Stimulated activated CD8-positive, alpha-beta memory T cell treated with anti-CD3 and anti-CD28 coated beads, Interleukin-4, amount 100 ng/mL, for 4 hours (primary cell): Measurements from ENCODE around the gene MAP2K2.

Experiments
- DNase-seq, 2 donors: peaks; one replicate each; pipeline ENCODE4 v3.0.0-alpha.2; 2020; ENCODE audit warnings: low read depth in 2 of 2, low spot score in 1 of 2

Gene MAP2K2

DNA sequence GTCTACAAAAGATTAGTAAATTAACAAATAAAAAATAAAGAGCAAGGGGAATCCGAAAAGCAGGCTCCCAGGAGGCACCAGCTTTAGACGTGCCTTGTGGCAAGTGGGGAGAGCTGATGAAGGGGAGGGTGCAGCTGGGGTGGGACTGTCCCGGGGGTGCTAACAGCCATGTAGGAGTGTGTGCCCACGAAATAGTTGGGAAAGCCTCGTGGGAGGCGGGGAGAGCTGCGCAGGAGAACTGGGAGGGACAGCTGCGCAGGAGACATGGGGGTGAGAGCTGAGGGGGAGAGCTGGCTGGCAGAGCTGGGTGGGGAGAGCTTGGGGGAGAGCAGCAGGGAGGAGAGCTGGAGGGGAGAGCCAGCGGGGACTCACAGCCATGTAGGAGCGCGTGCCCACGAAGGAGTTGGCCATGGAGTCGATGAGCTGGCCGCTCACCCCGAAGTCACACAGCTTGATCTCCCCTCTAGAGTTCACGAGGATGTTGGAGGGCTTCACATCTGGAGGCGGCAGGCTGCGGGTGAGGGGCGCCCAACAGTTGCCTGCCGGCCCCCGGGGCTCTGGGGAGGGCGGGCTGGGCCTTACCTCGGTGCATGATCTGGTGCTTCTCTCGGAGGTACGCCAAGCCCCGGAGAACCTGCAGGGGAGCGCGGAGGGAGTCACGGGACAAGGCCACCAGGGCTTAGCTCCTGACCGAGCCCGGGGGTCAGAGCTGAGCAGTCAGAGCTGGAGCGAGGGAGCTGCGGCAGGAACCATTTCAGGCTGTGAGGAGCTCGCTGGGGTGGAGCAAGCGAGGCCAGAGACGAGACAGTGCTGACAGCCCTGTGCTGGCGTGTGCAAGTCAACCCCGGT lies 23.1 kb downstream of the MAP2K2 start:
- no peak for DNase-seq

GRCh38 chr19:4099041-4099764 lies 24.7 kb downstream of the MAP2K2 start:
- DNase-seq, result no peak

- no peak for DNase-seq
These were observed 25.4 kb downstream of the MAP2K2 start for GRCh38 chr19:4098493-4098892.

DNA sequence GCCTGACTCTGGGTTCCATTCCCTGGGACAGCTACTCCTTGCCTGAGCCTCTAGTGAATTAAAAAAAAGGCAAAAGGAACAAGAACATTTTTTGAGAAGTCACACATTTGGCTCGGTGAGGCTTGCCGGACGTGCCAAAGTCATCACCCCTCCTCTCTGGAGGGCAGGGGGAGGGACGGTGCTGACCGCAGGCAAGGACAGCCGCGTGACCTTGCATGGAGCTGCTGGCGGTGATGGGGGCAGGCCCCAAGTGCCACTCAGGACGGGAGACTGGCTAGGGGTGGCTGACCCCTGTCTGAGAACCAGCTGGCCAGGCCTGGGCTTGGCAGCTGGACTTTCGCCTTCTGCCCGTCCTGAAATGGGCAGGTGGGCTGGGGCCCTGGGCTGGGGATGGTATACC lies 26.4 kb downstream of the MAP2K2 start:
- no peak for DNase-seq

DNA sequence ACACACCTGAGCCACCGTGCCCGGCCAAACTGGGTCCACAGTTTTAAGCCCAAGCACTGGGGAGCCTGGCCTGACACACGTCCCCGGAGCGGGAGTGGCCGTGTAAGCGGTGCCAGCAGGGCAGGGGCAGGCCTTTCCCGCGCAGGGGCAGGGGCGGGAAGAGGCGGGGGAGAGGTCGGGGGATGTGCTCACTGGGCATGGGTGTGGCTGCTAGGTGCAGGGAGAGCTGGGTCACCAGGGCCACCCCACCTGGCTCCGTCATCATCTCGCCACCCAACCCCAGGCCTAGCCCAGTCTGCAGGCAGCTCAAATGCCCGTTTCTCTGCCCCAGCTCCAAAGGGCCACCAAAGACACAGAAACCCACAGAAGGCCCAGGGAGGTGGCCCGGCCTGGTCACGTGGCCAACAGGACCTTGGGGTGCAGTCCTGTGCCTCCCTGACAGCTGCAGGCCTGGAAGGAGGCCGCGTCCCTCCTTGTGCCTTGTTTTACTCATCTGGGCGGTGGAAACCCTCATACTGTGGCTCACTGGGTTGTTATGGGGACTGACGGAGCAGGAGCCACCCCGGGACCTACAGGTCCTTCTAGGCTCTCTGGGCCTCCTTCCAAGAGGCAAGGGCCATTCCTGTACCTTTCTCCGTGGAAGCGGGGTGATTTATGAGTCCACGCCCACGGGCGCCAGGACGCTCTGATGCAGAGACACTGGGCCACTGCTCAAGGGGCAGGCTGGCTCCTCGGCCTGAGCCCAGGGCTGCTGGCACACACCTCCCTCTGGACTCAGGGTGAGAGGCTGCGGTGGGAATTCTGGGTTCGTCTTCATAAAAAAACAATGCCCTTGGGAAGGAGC lies 27.7 kb downstream of the MAP2K2 start:
- no peak for DNase-seq

DNA sequence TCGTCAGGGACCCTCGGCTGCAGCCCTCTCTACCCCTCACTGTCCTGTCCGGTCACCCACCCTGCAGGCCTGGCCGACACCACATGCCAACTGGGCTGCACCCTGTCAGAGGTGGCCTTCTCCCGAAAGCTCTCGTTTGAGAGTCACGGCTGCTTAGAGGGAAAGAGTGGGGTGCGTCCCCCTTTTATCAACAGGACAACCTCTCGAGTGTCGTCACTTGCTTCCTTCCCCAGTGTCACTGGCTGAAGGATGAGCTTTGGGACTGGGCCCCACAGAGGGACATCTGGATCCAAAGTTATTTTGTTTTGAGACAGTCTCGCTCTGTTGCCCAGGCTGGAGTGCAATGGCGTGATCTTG lies 28.5 kb downstream of the MAP2K2 start:
- no peak for DNase-seq

GRCh38 chr19:4094761-4095487 lies 29.0 kb downstream of the MAP2K2 start:
- no peak for DNase-seq

DNA sequence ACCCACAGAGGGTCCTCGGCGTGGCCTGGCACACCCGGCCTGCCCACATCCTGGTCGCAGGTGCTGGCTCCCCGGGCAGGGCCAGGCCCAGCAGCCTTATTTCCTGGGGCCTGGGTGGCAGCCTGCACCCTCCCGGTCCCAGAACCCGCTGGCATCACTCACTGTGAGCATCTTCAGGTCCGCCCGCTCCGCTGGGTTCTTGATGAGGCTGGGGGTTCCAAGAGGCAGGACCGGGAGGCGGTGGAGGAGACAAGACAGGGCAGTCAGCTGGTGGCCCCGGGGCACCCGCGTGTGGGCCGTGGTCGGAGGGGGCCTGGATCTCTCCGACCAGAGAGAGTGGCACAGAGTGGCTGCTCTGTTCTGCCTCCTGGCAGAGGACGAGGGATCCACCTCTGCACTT lies 29.6 kb downstream of the MAP2K2 start:
- DNase-seq, result no peak

GRCh38 chr19:4093643-4094175 lies 30.2 kb downstream of the MAP2K2 start:
- DNase-seq, result no peak

GRCh38 chr19:4090356-4091220 lies 33.3 kb downstream of the MAP2K2 start:
- no peak for DNase-seq

- DNase-seq, result no peak
These were observed 34.0 kb downstream of the MAP2K2 start for GRCh38 chr19:4089946-4090345.

DNA sequence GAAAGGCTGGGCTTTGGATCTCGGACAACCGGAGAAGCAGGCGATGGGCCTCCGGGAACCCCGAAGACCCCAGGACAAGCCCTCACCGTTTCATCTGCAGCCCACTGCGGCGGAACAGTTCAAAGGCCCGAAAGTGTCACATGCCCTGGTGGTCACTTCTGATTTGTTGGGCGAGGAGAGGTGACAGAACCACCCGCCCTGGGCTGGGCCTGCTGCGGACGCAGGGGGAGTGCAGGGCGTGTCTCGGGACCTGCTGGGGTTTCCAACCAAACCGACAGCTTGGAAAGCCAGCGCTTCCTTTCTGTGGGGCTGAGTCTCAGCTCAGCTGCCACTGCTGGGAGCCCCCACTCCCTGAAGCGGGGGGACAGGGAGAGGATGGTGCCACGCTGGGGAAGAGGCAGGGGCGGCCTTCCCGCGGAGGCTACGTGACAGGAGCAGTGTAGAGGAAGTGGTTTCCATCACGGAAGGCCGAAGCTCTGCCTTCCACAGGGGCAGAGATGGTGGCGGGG lies 34.5 kb downstream of the MAP2K2 start:
- peak in 1 of 2 donors; percentile 29 for DNase-seq

- no peak for DNase-seq
These were observed 34.9 kb downstream of the MAP2K2 start for GRCh38 chr19:4088975-4089374.

DNA sequence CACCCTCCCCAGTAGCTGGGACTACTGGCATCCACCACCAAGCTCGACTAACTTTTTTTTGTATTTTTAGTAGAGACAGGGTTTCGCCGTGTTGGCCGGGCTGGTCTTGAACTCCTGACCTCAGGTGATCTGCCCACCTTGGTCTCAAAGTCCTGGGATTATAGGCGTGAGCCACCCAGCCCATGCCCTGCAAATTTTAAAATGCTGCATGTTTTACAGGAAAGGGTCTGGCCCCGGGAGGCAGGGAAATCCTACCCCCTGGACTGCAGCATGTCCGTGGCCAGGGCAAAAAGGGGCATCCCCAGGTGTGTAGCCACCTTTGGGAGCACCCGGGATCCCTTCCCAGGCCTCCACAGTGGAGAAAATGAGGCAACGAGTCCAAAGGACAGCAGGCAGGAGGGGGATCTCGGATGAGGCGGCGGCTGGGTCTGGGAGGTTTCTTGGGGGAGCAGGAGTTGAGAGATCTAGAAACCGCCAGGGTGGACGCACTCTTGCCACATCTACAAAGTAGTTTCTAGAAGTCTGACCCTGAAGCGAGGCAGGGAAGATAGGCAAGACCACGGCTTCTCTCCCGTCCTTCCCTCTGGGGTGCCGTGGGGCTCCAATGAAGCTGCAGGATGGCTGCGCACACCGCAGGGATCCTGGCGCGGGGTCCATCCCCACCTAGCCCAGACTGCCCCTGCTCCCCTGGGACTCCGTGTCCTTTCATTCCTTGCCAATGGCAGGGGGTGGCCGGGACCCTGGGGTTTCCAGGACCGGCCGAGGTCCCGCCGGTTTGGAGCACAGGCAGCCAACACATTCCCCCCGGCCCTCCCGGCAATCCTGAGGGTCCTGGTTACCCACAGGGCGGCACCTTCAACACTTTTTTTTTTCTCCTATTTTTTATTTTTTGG lies 35.9 kb downstream of the MAP2K2 start:
- DNase-seq, result no peak

GRCh38 chr19:4086411-4086867 lies 37.5 kb downstream of the MAP2K2 start:
- no peak for DNase-seq

- DNase-seq, result no peak
These were observed 39.4 kb downstream of the MAP2K2 start for GRCh38 chr19:4084547-4084877.

DNA sequence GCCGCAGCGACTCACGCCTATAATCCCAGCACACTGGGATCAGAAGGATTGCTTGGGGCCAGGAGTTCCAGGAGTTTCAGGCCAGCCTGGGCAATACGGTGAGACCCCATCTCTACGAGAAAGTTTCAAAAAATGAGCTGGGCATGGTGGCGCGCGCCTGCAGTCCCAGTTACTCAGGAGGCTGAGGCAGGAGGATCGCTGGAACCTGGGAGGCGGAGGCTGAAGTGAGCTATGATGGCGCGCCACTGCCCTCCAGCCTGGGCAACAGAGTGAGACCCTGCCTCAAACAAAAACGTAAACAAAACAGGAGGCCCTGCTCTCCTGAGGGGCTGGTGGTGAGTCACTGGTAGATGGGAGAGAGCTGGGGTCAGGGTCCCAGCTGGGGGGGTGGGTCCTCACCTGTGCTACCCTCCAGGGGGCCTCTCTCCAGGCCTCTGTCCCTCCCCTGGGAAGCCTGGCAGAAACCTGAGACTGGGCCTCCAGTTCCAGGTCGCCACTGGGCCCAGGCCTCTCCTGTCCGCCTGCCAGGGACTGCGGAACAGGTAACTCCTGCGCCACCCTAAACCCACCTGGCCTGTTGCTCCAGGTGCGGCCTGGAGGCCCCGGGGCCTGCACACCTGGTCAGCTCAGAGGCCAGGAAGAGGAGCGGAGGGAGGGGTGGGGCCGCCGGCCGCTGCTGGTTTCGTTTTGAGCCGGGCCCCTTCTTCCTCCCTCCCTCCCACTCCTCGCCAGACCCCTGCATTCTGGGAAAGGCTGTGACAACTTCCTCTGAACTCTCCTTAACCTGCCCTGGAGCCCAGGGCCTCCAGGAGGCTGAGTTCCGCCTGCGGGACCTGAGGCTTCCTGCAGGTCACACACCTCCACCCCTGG lies 40.0 kb downstream of the MAP2K2 start:
- no peak for DNase-seq

GRCh38 chr19:4082172-4082571 lies 41.8 kb downstream of the MAP2K2 start:
- DNase-seq, result no peak
